Hepatocyte (in vitro differentiated cells): ENCODE measurements around the gene HABP4. TPM values are rescaled to one million over a fixed set of nuclear protein-coding genes. Genes with fewer than 3 reads are reported as not detected.

Experiments used
- DNase-seq: peaks from one replicate; pipeline ENCODE4 v3.0.0-alpha.2; 2016; ENCODE audit warnings: low spot score
- H2AFZ ChIP-seq: fragments of 200-600 bp; sonication (generic); 2 replicates; pipeline ENCODE4 v1.6.0; 2016; ENCODE audit warnings: antibody characterized with exemption, mild to moderate bottlenecking
- H3K27ac ChIP-seq: fragments of 200-600 bp; sonication (generic); 2 replicates; pipeline ENCODE4 v1.5.1; 2016; ENCODE audit warnings: mild to moderate bottlenecking
- H3K27me3 ChIP-seq: fragments of 200-600 bp; sonication (generic); 2 replicates; pipeline ENCODE4 v1.6.1; 2016
- H3K36me3 ChIP-seq: fragments of 200-600 bp; sonication (generic); replicated peaks from 2 replicates; pipeline ENCODE4 v1.5.1; 2016; ENCODE audit warnings: low read depth; ENCODE audit not compliant: insufficient read depth
- H3K4me1 ChIP-seq: fragments of 200-600 bp; sonication (generic); 2 replicates; pipeline ENCODE4 v1.5.1; 2016; ENCODE audit warnings: mild to moderate bottlenecking, moderate library complexity; ENCODE audit not compliant: insufficient read depth
- H3K4me2 ChIP-seq: fragments of 200-600 bp; sonication (generic); 2 replicates; pipeline ENCODE4 v1.6.0; 2016
- H3K4me3 ChIP-seq: fragments of 200-600 bp; sonication (generic); 2 replicates; pipeline ENCODE4 v1.5.1; 2016; ENCODE audit warnings: mild to moderate bottlenecking
- H3K79me2 ChIP-seq: fragments of 200-600 bp; sonication (generic); 2 replicates; pipeline ENCODE4 v1.6.0; 2017; ENCODE audit warnings: mild to moderate bottlenecking
- H3K9me2 ChIP-seq: fragments of 200-600 bp; sonication (generic); replicated peaks from 2 replicates; pipeline ENCODE4 v1.6.0; 2017; ENCODE audit warnings: mild to moderate bottlenecking; ENCODE audit not compliant: insufficient read depth
- H3K9me3 ChIP-seq: fragments of 200-600 bp; sonication (generic); 2 replicates; pipeline ENCODE4 v1.5.1; 2016; ENCODE audit warnings: low read depth, mild to moderate bottlenecking
- H4K20me1 ChIP-seq: fragments of 200-600 bp; sonication (generic); 2 replicates; pipeline ENCODE4 v1.6.0; 2016; ENCODE audit warnings: mild to moderate bottlenecking; ENCODE audit not compliant: insufficient read depth, poor library complexity, severe bottlenecking
- EZH2 ChIP-seq: fragments of 200-600 bp; sonication (generic); IDR thresholded peaks from 2 replicates; pipeline ENCODE4 v1.6.1; 2016; ENCODE audit warnings: antibody characterized with exemption, mild to moderate bottlenecking, borderline replicate concordance
- EZH2phosphoT487 ChIP-seq: fragments of 200-600 bp; sonication (generic); IDR thresholded peaks from one replicate; pipeline ENCODE4 v1.6.1; 2018; ENCODE audit warnings: antibody characterized with exemption, mild to moderate bottlenecking, low read depth, moderate library complexity; ENCODE audit not compliant: unreplicated experiment, severe bottlenecking
- WGBS: methylation state at CpG from one replicate; pipeline ENCODE4 v1.1.6; 2016; ENCODE audit warnings: low lambda C conversion rate; ENCODE audit errors: missing lambda C conversion rate; 5-methylcytosine and 5-hydroxymethylcytosine counted together
- polyA plus RNA-seq: library from polyadenylated mRNA; unstranded; fragments of >200 nt; fragmentation: Nextera tagmentation; extraction: Ambion mirVana; gene quantifications from 2 replicates; pipeline ENCODE4 v1.2.1, GENCODE V29; 2016
- total RNA-seq: library from RNA; depleted of rRNA; stranded (reverse); fragments of >200 nt; gene quantifications from 2 replicates; pipeline ENCODE4 v1.2.3, GENCODE V29; 2014
- TF ChIP-seq, protein P1 (sequence below): fragments of 200-600 bp; sonication (generic); IDR thresholded peaks from 2 replicates; pipeline ENCODE4 v1.5.1; 2016; ENCODE audit warnings: antibody characterized with exemption, mild to moderate bottlenecking; ENCODE audit not compliant: poor library complexity

HABP4 gene
- total and polyA plus RNA-seq, 2 experiments from 2014 or later: 13.1 to 24.8 TPM

DNA sequence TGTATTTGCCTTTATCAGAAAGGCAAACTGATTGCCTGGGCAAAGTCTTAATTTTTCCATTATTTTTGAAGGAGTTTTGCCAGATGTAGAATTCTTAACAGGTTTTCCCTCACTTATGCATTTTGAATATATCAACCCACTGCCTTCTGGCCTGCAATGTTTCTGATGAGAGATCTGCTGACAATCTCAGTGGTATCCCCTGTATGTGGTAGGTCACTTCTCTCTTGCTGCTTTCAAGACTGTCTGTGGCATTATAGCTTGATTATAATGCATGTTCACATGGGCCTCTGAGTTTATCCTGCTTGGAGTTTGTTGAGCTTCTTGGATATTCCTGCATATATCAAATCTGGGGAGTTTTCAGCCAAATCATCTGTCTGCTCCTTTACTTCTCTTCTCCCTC lies 82.2 kb downstream of the HABP4 start:
- no peak for DNase-seq
- no peaks in the 10 kb centered on the region for H3K79me2 ChIP-seq
- no peaks in the 10 kb centered on the region for H3K4me1 ChIP-seq
- no peaks in the 10 kb centered on the region for H3K9me3 ChIP-seq
- no peak for TF ChIP-seq EZH2
- TF ChIP-seq, protein P1, sequence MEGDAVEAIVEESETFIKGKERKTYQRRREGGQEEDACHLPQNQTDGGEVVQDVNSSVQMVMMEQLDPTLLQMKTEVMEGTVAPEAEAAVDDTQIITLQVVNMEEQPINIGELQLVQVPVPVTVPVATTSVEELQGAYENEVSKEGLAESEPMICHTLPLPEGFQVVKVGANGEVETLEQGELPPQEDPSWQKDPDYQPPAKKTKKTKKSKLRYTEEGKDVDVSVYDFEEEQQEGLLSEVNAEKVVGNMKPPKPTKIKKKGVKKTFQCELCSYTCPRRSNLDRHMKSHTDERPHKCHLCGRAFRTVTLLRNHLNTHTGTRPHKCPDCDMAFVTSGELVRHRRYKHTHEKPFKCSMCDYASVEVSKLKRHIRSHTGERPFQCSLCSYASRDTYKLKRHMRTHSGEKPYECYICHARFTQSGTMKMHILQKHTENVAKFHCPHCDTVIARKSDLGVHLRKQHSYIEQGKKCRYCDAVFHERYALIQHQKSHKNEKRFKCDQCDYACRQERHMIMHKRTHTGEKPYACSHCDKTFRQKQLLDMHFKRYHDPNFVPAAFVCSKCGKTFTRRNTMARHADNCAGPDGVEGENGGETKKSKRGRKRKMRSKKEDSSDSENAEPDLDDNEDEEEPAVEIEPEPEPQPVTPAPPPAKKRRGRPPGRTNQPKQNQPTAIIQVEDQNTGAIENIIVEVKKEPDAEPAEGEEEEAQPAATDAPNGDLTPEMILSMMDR: no peak
- TF ChIP-seq EZH2phosphoT487: no peak
- H4K20me1 ChIP-seq: no peaks in the 10 kb centered on the region
- H3K9me2 ChIP-seq: no peaks in the 10 kb centered on the region
- H3K36me3 ChIP-seq: no peaks in the 10 kb centered on the region
- H3K27ac ChIP-seq: no peak overlapping the region
- no peak overlapping the region for H2AFZ ChIP-seq
- no peak overlapping the region for H3K4me2 ChIP-seq
- H3K4me3 ChIP-seq: no peak overlapping the region
- H3K27me3 ChIP-seq: no peaks in the 10 kb centered on the region

DNA sequence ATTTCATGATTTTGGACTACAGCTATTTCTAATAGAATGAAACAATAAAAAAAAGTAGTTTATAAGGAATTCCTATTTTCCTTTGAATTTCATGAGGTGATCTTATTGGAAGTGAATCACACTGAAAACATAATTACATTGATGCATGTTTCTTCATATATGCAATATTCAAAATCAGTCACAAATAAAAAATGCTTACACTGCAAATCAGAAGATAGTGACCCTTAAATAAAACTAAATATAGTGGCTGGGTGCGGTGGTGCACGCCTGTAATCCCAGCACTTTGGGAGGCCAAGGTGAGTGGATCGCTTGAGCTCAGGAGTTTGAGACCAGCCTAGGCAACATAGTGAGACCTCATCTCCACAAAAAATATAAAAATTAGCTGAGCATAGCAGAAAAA lies 90.1 kb downstream of the HABP4 start:
- no peak overlapping the region for H3K4me3 ChIP-seq
- WGBS: 96% methylated on average over 3 of the region's 3 CpGs
- TF ChIP-seq EZH2 (no peak), EZH2phosphoT487 (no peak)
- TF ChIP-seq, protein P1: no peak

More for the DNA sequence above, 90.1 kb downstream of the HABP4 start:
- Histone ChIP-seq H3K9me2 (no peaks in the 10 kb centered on the region), H2AFZ (no peak overlapping the region), H3K4me1 (no peaks in the 10 kb centered on the region), H3K9me3 (no peaks in the 10 kb centered on the region), H4K20me1 (no peaks in the 10 kb centered on the region), H3K27ac (no peak overlapping the region), H3K36me3 (no peaks in the 10 kb centered on the region), H3K27me3 (no peaks in the 10 kb centered on the region), H3K79me2 (no peaks in the 10 kb centered on the region), H3K4me2 (no peak overlapping the region)
- no peak for DNase-seq

Other genes with a start within 250 kb of the HABP4 start
- 0.67 and 2.5 TPM in 2 replicates for gene HSD17B3, start 148.0 kb upstream of the HABP4 start, total RNA-seq
- 0.74 and 1.8 TPM in 2 replicates for gene HSD17B3, start 148.0 kb upstream of the HABP4 start, polyA plus RNA-seq
- gene SLC35D2, start 66.5 kb upstream of the HABP4 start, total RNA-seq: 77.7 and 89.7 TPM in 2 replicates
- gene SLC35D2, start 66.5 kb upstream of the HABP4 start, polyA plus RNA-seq: 68.0 and 87.5 TPM in 2 replicates
- 3.3 and 3.6 TPM in 2 replicates for gene ZNF367, start 31.8 kb upstream of the HABP4 start, total RNA-seq
- gene ZNF367, start 31.8 kb upstream of the HABP4 start, polyA plus RNA-seq: 0.98 and 2.2 TPM in 2 replicates
- 26.2 and 33.4 TPM in 2 replicates for gene CDC14B, start 169.7 kb downstream of the HABP4 start, total RNA-seq
- gene CDC14B, start 169.7 kb downstream of the HABP4 start, polyA plus RNA-seq: 11.4 and 15.1 TPM in 2 replicates
- gene PRXL2C, start 205.1 kb downstream of the HABP4 start, total RNA-seq: 11.0 and 11.4 TPM in 2 replicates
- gene PRXL2C, start 205.1 kb downstream of the HABP4 start, polyA plus RNA-seq: 8.8 and 11.6 TPM in 2 replicates